Measurements from ENCODE around the gene SRGAP2C. TPM values are rescaled to one million over a fixed set of nuclear protein-coding genes. Genes with fewer than 3 reads are reported as not detected.
"Not testable (repeated sequence)": the region's sequence is repeated elsewhere in the genome, so short reads cannot be mapped to it uniquely, and the experiment has no call there.

Gene SRGAP2C
- total RNA-seq, 1 donor from 2014 or later: 65.3 TPM

DNA sequence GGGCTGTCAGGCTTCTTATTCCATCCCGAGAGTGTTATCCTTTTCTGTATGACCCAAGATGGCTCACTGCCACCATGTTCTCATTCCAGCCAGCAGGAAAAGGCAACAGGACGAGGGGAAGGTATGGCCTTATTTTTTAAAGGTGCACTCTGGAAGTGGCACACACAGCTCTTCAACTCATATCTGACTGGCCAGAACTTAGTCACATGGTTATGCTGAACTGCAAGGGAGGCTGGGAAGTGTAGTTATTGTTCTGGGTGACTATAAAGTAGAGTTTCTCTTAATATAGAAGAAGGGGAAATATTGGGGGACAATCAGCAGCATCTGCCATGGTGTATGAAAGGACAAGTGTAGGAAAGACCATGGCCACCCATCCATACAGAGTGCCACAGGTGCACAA, 107.8 kb downstream of the SRGAP2C start:
- H3K9me3 Mint-ChIP-seq (ENCODE audit: unreplicated experiment); DNase-seq (ENCODE audit: low read depth); H3K4me1 ChIP-seq (ENCODE audit: insufficient read depth, low read length); H3K27me3 Mint-ChIP-seq (ENCODE audit: low read depth, unreplicated experiment); H4K20me1 ChIP-seq (ENCODE audit: insufficient read depth, low read length); H3K9ac ChIP-seq (ENCODE audit: low read length); H3K36me3 ChIP-seq (ENCODE audit: insufficient read depth, low read length); H3K27me3 ChIP-seq (ENCODE audit: insufficient read depth, low read length); H3K4me3 ChIP-seq (ENCODE audit: insufficient read depth, low read depth, low read length); H3K4me2 ChIP-seq (ENCODE audit: low read length); H3K4me1 Mint-ChIP-seq (ENCODE audit: low read depth, unreplicated experiment); H3K9me3 ChIP-seq (ENCODE audit: insufficient read depth, low read depth, low read length); H3K36me3 Mint-ChIP-seq (ENCODE audit: low read depth, unreplicated experiment); H3K79me2 ChIP-seq (ENCODE audit: insufficient read depth, low read length); H3K27ac Mint-ChIP-seq (ENCODE audit: unreplicated experiment); FAIRE-seq; H3K4me3 Mint-ChIP-seq (ENCODE audit: unreplicated experiment); H2AFZ ChIP-seq (ENCODE audit: low read depth, low read length); H3K27ac ChIP-seq (ENCODE audit: low read depth, low read length): not testable (repeated sequence)

DNA sequence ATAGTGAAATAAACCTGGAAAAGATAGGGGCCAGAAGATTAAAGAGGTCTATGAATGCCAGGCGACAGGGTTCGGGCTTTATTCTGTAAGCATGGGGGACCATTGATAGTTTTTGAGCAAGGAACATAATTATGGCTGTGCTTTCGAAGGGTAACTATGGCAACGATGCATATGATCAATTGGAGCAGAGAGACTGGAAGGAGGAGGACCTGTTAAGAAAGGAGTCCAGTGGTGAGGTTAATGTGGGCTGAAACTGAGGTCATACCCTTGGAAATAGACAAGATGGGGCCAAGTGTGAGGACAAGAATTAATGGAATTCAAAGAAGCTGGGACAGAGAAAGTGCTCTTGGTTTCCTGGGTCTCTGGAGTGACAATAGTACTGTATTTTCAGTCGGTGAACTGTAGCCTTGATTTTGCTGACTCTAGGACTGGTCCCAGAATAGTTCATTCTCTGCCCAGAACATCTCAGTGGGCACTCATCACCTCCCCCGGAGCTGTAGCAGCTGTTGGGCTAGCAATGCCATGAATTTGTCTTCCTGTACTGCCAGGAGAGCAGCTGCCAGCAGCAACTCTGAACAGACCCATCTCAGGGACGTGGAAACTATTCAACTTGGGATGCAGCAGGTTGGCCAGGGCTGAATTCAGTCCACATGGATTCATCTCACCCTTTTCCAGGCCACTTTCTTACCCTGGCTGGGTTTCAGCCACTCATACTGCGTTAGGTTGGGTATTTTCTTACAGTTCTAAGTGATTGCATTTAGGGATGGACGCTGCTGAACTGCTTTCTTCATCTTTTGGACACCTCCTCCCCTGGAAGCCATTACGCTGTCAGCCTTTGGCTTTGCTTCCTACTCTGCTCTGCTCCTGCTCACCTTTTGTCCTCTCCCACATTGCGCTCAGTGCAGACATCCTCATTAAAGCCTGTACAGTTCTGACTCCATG, 108.8 kb downstream of the SRGAP2C start:
- H3K4me3 Mint-ChIP-seq (ENCODE audit: unreplicated experiment); H3K27me3 Mint-ChIP-seq (ENCODE audit: low read depth, unreplicated experiment); H3K4me2 ChIP-seq (ENCODE audit: low read length); H3K27me3 ChIP-seq (ENCODE audit: insufficient read depth, low read length); H3K9me3 Mint-ChIP-seq (ENCODE audit: unreplicated experiment); H3K36me3 ChIP-seq (ENCODE audit: insufficient read depth, low read length); H3K9ac ChIP-seq (ENCODE audit: low read length); H3K9me3 ChIP-seq (ENCODE audit: insufficient read depth, low read depth, low read length); H3K4me1 ChIP-seq (ENCODE audit: insufficient read depth, low read length); H3K4me1 Mint-ChIP-seq (ENCODE audit: low read depth, unreplicated experiment); FAIRE-seq; H3K27ac Mint-ChIP-seq (ENCODE audit: unreplicated experiment); H4K20me1 ChIP-seq (ENCODE audit: insufficient read depth, low read length); H3K79me2 ChIP-seq (ENCODE audit: insufficient read depth, low read length); H3K36me3 Mint-ChIP-seq (ENCODE audit: low read depth, unreplicated experiment); H3K27ac ChIP-seq (ENCODE audit: low read depth, low read length); DNase-seq (ENCODE audit: low read depth); H2AFZ ChIP-seq (ENCODE audit: low read depth, low read length); H3K4me3 ChIP-seq (ENCODE audit: insufficient read depth, low read depth, low read length): not testable (repeated sequence)

DNA sequence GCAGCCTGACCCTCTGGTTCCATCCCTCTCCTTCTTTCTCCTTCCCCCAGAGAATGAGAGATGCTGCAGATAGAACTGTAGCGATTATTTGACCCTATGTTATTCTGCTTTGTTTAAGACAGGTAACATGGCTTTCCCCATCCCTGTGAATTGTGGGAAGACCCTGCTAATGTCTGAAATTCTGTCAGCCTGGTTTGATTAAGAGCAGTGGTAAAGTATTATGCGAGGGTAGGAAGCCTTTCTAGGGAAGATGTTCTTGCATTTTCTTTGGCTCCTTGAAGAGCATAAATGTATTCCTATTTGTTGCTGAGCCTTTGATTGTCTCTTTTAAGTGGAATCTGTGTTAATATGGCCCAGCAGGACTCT, 109.4 kb downstream of the SRGAP2C start:
- H3K36me3 Mint-ChIP-seq (ENCODE audit: low read depth, unreplicated experiment); H3K4me2 ChIP-seq (ENCODE audit: low read length); H3K27me3 ChIP-seq (ENCODE audit: insufficient read depth, low read length): not testable (repeated sequence)

DNA sequence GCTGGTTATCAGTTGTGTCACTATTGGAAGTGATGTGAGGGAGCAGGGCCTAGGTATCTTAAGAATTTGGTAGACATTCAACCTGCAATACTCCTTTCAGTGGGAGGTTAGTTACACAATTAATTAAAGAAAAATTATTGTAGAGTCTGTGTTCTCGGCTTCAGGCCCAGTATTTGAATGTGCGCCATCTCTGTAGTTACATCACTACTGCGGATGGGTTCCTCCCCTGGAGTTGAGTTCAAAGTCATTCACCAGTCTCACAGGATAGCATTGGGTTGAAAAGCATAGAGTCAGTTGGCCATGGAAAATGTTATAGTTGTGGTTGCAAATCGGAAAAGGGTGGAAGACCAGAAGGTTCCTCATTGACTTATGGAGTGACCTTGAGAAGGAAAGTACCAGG, 111.8 kb downstream of the SRGAP2C start:
- FAIRE-seq; DNase-seq (ENCODE audit: low read depth); H3K4me3 Mint-ChIP-seq (ENCODE audit: unreplicated experiment); H2AFZ ChIP-seq (ENCODE audit: low read depth, low read length); H3K27ac ChIP-seq (ENCODE audit: low read depth, low read length); H3K9ac ChIP-seq (ENCODE audit: low read length); H3K9me3 ChIP-seq (ENCODE audit: insufficient read depth, low read depth, low read length); H4K20me1 ChIP-seq (ENCODE audit: insufficient read depth, low read length); H3K9me3 Mint-ChIP-seq (ENCODE audit: unreplicated experiment); H3K36me3 ChIP-seq (ENCODE audit: insufficient read depth, low read length); H3K27ac Mint-ChIP-seq (ENCODE audit: unreplicated experiment); H3K27me3 ChIP-seq (ENCODE audit: insufficient read depth, low read length); H3K4me2 ChIP-seq (ENCODE audit: low read length); H3K4me1 Mint-ChIP-seq (ENCODE audit: low read depth, unreplicated experiment); H3K79me2 ChIP-seq (ENCODE audit: insufficient read depth, low read length); H3K4me1 ChIP-seq (ENCODE audit: insufficient read depth, low read length); H3K4me3 ChIP-seq (ENCODE audit: insufficient read depth, low read depth, low read length); H3K27me3 Mint-ChIP-seq (ENCODE audit: low read depth, unreplicated experiment); H3K36me3 Mint-ChIP-seq (ENCODE audit: low read depth, unreplicated experiment): not testable (repeated sequence)

More for the DNA sequence above, 109.4 kb downstream of the SRGAP2C start:
- H3K4me3 Mint-ChIP-seq (ENCODE audit: unreplicated experiment); H2AFZ ChIP-seq (ENCODE audit: low read depth, low read length); H3K27ac Mint-ChIP-seq (ENCODE audit: unreplicated experiment); H3K4me1 ChIP-seq (ENCODE audit: insufficient read depth, low read length); H3K4me1 Mint-ChIP-seq (ENCODE audit: low read depth, unreplicated experiment); H3K36me3 ChIP-seq (ENCODE audit: insufficient read depth, low read length); DNase-seq (ENCODE audit: low read depth); FAIRE-seq; H3K79me2 ChIP-seq (ENCODE audit: insufficient read depth, low read length); H3K4me3 ChIP-seq (ENCODE audit: insufficient read depth, low read depth, low read length); H3K9me3 Mint-ChIP-seq (ENCODE audit: unreplicated experiment); H3K27ac ChIP-seq (ENCODE audit: low read depth, low read length); H4K20me1 ChIP-seq (ENCODE audit: insufficient read depth, low read length); H3K27me3 Mint-ChIP-seq (ENCODE audit: low read depth, unreplicated experiment); H3K9me3 ChIP-seq (ENCODE audit: insufficient read depth, low read depth, low read length); H3K9ac ChIP-seq (ENCODE audit: low read length): not testable (repeated sequence)

DNA sequence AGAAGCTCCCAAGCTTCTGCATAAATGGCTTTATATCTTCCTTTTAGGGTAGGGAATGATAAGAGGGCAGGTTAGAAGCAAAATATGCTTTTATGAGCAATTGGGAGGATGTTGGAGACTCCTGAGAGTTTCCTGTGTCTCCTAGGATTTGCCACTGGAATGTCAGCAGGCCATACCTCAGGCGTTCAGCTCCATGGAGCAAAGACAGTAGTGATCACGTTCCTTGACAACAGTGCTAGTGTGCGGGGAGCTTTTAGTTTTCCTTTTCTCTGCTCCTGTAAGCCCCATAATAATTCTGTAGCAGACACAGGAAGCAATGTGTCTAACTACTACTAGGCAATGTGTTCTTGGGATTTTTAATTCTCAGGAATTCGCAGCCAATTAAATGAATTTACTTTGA, 113.8 kb downstream of the SRGAP2C start:
- not testable (repeated sequence) for H3K27me3 Mint-ChIP-seq (ENCODE audit: low read depth, unreplicated experiment); H3K9ac ChIP-seq (ENCODE audit: low read length); H3K4me1 Mint-ChIP-seq (ENCODE audit: low read depth, unreplicated experiment); H3K27me3 ChIP-seq (ENCODE audit: insufficient read depth, low read length); H3K4me2 ChIP-seq (ENCODE audit: low read length); H3K36me3 Mint-ChIP-seq (ENCODE audit: low read depth, unreplicated experiment); H2AFZ ChIP-seq (ENCODE audit: low read depth, low read length); FAIRE-seq; DNase-seq (ENCODE audit: low read depth); H3K4me1 ChIP-seq (ENCODE audit: insufficient read depth, low read length); H4K20me1 ChIP-seq (ENCODE audit: insufficient read depth, low read length); H3K36me3 ChIP-seq (ENCODE audit: insufficient read depth, low read length); H3K27ac Mint-ChIP-seq (ENCODE audit: unreplicated experiment); H3K4me3 Mint-ChIP-seq (ENCODE audit: unreplicated experiment); H3K27ac ChIP-seq (ENCODE audit: low read depth, low read length); H3K79me2 ChIP-seq (ENCODE audit: insufficient read depth, low read length); H3K9me3 ChIP-seq (ENCODE audit: insufficient read depth, low read depth, low read length); H3K4me3 ChIP-seq (ENCODE audit: insufficient read depth, low read depth, low read length); H3K9me3 Mint-ChIP-seq (ENCODE audit: unreplicated experiment)

DNA sequence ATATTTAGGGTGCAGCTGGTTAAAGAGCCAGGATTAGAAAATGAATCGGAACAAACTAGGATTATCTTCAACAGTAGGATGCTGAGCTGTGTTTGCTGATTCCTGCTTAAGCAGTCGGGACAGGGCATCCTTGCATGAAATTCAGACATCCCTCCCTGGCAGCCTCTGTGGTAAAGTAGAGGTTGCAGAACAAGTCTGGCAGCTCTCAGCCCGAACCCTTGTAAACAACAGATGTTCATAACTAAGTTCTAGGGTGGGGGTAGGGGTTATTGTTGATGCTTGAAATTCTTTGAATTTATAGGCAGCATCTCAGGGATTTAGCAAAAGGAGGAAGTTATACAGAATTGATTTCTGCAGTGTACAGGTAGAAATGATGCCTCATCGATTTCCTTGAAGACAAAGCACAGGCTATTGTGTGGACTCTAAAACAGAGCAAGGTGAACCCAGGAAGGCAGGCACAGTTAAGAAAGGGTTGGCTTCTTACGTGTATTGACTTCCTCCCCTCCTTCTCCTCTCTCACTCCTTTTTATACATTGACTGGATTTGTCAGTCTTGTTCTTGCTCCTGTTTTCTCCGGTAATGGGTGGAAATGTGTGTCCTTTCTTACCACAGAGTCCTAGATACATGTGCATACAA, 114.9 kb downstream of the SRGAP2C start:
- H3K27me3 ChIP-seq (ENCODE audit: insufficient read depth, low read length); H3K4me3 Mint-ChIP-seq (ENCODE audit: unreplicated experiment); H3K36me3 Mint-ChIP-seq (ENCODE audit: low read depth, unreplicated experiment); DNase-seq (ENCODE audit: low read depth); H3K4me1 Mint-ChIP-seq (ENCODE audit: low read depth, unreplicated experiment); H3K27ac ChIP-seq (ENCODE audit: low read depth, low read length); H3K9me3 ChIP-seq (ENCODE audit: insufficient read depth, low read depth, low read length); H3K4me1 ChIP-seq (ENCODE audit: insufficient read depth, low read length); FAIRE-seq; H3K4me3 ChIP-seq (ENCODE audit: insufficient read depth, low read depth, low read length); H3K9ac ChIP-seq (ENCODE audit: low read length); H3K79me2 ChIP-seq (ENCODE audit: insufficient read depth, low read length); H2AFZ ChIP-seq (ENCODE audit: low read depth, low read length); H3K27me3 Mint-ChIP-seq (ENCODE audit: low read depth, unreplicated experiment); H3K27ac Mint-ChIP-seq (ENCODE audit: unreplicated experiment); H4K20me1 ChIP-seq (ENCODE audit: insufficient read depth, low read length); H3K4me2 ChIP-seq (ENCODE audit: low read length); H3K36me3 ChIP-seq (ENCODE audit: insufficient read depth, low read length); H3K9me3 Mint-ChIP-seq (ENCODE audit: unreplicated experiment): not testable (repeated sequence)
